ENCODE results near the gene THAP10.
"Not testable (repeated sequence)": the region's sequence is repeated elsewhere in the genome, so short reads cannot be mapped to it uniquely, and the experiment has no call there.

THAP10 gene

DNA sequence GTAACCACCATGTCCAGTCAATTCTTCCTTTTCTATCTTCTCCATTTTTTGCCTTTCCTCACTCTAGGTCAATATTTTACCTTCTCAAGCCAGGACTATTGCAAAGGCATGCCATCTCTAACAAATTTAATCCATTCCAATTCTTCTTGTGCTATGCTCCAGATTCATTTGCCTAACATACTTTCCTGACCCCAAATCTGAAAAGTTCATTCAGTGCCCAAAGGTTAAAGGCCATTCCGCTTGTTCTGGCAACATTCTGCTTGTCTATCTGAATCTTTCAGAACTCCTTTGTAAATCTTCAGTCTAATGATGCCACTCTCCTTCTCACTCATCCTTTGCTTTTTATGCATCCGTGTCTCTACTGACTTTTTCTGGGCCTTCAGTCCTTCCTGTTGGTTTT is 15.6 kb downstream of the THAP10 start:
- DNase-seq (ENCODE audit: low read depth in 3 of 3), result no peak

DNA sequence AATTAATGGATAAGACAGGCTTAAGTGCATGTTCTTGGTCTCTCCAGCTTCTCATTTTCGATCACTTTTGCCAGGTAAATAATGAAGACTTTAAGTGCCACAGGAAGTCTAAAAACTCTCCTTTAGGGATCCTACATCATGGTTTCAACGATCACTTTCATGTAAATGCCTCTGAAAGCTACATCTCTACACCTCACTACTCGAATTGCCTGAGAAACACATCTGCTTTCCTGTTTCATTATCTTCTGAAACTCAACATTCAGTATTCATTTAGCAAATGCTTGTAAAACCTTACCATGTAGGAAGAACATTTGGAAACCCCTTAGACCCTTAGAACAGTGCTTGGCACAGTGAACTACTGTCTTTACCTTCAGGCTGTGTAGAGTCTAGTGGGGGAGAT is 16.2 kb downstream of the THAP10 start:
- DNase-seq (ENCODE audit: low read depth in 3 of 3), result no peak

DNA sequence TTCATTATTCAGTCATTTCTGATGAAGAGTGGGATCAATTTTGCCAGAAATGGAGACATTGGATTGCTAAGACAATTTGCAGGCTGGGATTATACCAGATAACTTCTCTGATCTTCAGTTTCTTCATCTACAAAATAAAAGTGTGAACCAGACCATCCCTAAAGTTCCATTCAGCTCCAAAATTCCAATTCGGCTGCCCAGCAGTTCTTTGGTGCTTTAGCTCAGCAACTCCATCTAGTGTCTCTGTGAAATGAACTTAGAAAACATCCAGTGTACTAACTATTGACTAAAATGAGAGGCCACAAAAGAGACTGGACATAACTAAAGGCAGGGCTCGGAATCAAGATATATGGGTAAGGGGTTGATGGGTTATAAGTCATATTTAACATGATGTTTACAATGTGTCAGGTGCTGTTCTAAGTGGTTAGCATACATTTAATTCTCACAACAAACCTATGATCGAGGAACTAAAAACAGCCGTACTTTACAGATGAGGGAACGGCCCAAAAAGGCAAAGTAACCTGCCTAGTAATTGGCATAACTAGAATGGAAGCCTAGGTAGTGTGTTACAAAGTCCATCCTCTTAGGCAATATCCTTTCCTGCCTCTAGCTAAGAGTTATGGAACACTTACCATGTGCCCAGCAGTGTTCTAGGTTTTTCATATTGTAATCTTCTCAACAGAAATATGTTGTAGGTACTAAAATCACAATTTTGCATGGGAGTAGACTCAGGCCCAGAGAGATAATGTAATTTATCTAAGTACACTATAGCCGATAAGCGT is 17.0 kb downstream of the THAP10 start:
- DNase-seq (ENCODE audit: low read depth in 3 of 3), result no peak

DNA sequence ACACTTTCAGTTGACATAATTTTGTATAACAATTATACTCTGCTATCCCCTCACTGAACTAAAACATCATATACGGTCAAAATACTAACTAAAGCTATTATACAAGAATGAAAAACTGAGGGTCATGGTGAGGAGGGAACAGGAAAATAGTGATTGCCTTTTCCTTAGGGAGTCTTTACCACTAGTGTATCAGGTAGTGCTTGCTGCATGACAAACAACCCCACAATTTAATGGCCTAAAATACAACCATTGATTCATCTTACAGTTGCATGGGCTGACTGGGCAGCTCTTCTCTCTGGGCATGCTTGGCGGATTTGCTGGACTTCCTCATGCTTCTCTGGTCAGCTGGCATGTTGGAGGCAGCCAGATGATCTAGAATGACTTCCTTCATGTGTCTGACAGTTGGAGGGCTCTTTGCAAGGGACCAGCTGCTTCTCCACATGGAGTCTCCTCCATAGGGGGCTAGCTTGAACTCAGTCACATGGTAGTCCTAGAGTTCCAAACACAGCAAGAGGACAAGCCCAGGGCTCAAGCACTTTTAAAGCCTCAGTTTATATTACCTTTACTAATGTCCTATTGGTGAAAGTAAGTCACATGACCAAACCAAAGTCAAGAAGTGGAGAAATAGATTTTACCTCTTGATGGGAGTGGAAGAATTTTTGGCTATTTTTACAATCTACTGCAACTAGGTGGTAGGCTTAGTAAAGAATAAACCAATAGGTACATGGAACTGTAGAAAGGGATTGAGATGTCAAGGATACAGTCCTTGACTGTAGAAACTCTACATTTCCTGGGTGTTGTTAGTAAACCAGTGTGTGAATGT is 18.8 kb downstream of the THAP10 start:
- no peak for DNase-seq (ENCODE audit: low read depth in 3 of 3)

DNA sequence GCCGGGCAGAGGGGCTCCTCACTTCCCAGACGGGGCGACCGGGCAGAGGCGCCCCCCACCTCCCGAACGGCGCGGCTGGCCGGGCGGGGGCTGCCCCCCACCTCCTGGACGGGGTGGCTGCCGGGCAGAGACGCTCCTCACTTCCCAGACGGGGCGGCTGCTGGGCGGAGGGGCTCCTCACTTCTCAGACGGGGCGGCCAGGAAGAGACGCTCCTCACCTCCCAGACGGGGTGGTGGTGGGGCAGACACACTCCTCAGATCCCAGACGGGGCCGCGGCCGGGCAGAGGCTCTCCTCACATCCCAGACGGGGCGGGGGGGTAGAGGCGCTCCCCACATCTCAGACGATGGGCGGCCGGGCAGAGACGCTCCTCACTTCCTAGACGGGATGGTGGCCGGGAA is 20.7 kb downstream of the THAP10 start:
- DNase-seq (ENCODE audit: low read depth in 3 of 3), result not testable (repeated sequence)

DNA sequence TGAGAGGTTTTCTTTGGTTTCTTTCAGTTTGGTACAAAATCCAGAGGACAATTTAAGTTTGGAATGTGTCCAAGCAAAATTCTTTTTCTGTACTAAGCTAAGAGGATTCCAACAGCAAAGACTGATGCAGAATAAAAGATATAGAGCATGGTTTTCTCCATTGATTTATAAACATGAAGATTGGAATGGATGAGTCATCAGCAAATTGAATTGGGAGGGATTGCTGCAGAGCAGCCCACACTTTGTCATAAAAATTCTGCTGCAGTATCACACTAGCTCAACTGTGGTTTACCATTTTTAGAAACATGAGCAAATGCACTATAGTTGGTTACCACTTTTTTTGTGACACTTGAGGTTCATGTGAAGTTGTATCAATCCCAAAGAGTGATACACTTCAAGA is 22.2 kb downstream of the THAP10 start:
- no peak for DNase-seq (ENCODE audit: low read depth in 3 of 3)

DNA sequence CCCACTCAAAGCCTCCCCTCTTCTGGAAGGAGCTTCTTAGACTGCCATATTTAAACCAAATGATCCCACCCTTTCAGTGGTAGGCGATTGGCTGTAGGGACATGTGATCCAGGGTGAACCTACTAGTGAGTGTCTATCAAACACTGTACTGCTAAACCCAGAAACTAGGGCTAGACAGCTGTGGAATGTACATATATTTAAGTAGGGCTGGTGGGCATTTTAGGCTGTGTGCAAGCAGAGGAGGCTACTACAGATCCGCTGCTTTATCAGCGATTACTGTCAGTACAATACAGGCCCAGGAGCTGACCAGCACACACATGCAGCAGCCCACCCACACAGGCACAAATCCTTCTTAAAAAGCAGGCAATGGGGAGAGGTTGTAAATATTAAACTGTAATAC is 22.9 kb downstream of the THAP10 start:
- no peak for DNase-seq (ENCODE audit: low read depth in 3 of 3)

DNA sequence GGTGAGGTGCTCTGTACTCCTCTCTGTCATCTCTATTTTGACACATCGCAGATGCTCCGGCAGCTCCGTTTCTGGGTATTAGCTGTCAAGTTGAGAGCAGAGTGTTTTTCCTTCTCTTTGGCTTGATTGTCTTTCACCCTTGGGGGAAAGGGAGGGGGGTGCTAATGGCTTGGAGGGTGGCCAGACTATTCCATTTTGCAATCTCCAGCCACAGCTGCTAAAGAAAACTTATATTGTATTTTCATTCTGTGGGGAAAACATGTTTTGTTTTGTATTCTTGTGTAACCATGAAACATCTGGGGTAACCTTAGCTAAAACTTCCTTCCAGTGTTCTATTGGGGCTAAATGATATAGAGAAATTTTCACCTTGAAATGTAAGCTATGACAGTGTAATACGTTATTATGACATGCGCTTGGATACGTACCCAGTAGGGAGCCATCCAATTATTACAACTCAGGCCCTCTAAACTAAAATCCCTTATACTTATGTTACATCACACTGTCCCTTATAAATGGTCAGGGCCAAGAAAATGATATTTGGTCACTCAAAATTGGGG is 24.2 kb downstream of the THAP10 start:
- DNase-seq (ENCODE audit: low read depth in 3 of 3), result no peak

DNA sequence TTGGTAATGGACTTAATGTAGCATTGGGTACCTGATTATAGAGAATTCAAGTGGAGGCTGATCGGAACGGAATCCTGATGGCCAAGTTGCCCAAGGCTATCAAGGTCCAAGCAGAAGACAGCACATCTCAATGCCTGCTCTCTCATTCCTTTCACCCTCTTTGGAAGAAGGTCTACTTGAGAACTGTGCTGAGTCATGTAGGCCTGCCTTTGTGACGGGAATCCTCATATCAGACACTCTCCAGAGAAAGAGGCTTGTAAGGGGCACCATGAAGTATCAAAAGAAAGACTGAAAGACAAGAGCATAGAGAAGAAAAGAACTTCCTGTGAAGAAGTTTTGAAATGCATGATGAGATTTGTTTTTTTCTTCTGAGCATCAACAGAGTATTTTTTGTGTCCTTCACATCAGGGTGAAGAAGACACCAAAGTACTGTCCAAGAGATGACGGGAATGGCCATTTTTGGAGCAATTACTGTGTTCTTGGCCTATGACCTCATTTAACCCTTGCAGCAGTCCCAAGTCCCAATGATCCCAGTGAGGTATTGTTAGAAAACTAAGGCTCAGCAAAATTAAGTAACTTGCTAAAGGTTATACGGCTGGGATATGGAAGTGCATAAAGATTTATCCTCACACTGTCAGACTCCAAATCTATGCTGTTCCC is 25.1 kb downstream of the THAP10 start:
- no peak for DNase-seq (ENCODE audit: low read depth in 3 of 3)

DNA sequence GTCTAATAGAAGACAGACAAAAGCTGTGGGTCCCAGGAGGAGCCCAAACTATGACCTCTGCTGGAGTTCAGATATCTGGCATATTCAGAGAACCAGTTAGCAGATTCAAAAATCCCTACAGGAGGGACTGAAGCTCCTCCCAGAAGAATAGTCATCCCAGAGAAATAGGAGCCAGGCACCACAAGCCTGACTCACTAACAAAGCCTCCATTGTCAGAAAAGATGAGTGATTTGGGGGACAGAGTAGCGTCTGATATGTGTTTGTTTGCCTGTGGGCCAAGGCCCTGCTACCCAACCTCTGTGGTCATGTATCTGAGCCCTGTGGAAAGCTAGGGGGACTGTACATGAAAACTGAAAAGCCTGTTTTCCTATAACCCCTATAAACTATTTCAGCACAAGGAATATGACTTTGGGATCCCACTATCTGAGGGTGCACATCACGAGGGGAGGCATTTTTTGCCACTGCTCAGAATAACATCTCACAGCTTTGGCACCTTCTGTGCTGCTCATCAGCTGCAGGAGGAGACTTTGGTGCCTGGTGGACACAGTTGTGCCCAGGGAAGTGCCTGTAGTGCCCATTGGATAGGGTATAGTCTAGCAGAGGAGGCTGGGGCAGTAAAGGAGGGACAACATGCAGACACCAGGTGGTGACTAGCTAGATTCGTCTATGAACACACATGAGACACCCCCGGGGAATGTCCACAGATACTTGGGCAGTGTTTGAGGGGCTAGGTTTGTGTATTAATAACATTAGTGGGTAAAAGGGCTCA is 28.6 kb downstream of the THAP10 start:
- DNase-seq (ENCODE audit: low read depth in 3 of 3), result no peak

DNA sequence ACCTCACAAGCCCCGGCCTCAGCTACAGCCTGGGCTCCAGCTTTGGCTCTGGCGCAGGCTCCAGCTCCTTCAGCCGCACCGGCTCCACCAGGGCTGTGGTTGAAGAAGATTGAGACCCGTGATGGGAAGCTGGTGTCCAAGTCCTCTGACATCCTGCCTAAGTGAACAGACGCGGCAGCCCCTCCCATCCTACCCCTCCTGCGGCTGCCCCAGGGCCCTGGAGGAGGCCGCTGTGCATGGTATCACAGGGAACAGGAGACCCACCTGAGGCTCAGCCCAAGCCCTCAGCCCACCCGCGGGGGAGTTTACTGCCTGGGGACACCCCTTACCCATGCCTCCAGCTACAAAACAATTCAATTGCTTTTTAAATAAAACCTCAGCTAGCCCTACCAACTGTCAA is 32.2 kb downstream of the THAP10 start:
- no peak for DNase-seq (ENCODE audit: low read depth in 3 of 3)

DNA sequence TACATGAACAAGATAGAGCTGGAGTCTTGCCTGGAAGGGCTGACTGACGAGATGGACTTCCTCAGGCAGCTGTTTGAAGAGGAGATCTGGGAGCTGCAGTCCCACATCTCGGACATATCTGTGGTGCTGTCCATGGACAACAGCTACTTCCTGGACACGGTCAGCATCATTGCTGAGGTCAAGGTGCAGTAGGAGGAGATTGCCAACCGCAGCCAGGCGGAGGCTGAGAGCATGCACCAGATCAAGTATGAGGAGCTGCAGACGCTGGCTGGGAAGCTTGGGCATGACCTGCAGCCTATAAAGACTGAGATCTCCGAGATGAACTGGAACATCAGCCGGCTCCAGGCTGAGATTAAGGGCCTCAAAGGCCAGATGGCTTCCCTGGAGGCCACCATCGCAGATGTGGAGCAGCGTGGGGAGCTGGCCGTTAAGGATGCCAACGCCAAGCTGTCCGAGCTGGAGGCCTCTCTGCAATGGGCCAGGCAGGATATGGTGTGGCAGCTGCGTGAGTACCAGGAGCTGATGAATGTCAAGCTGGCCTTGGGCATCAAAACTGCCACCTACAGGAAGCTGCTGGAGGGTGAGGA is 32.8 kb downstream of the THAP10 start:
- no peak for DNase-seq (ENCODE audit: low read depth in 3 of 3)

DNA sequence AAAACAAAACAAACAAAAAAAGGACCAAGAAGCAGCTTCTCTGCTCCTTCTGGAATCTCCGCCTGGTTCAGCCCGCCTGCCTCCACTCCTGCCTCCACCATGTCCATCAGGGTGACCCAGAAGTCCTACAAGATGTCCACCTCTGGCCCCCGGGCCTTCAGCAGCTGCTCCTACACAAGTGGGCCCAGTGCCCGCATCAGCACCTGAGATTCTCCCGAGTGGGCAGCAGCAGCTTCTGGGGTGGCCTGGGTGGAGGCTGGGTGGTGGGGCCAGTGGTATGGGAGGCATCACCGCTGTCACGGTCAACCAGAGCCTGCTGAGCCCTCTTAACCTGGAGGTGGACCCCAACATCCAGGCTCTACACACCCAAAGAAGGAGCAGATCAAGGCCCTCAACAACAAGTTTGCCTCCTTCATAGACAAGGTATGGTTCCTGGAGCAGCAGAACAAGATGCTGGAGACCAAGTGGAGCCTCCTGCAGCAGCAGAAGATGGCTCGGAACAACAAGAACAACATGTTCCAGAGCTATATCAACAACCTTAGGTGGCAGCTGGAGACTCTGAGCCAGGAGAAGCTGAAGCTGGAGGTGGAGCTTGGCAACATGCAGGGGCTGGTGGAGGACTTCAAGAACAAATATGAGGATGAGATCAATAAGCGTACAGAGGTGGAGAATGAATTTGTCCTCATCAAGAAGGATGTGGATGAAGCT is 33.5 kb downstream of the THAP10 start:
- DNase-seq (ENCODE audit: low read depth in 3 of 3), result not testable (repeated sequence)

DNA sequence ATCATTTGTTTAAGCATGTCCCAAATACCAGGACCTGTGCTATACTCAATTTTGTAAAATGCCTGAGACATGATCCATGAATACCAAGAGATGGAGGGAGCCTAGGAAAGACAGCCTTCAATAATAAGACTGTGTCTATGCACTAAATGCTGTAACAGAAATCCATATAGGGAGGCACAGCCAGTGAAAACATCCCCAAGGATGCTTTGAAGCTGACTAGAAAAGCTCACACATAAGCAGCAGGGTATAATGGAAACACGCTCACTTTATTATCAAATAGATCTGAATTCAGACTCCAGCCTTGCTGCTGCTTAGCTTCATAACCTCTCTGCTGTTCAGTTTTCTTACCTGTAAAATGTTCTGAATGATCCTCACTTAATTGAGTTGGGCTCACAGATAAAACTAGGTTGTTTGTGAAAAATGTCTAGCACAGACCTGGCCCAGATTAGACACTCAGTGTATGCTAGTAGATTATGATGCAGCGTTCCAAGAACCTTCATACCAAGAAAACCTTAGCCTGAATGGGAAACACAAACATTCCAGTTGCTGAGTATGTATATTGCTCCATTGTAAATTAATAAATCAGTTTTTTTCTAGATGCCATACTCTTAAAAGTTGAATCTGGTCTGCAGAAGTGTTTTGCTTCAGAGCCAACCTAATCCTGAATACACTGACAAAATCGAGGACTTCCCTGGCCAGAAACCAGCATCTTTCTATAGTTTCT is 34.5 kb downstream of the THAP10 start:
- DNase-seq (ENCODE audit: low read depth in 3 of 3), result no peak

DNA sequence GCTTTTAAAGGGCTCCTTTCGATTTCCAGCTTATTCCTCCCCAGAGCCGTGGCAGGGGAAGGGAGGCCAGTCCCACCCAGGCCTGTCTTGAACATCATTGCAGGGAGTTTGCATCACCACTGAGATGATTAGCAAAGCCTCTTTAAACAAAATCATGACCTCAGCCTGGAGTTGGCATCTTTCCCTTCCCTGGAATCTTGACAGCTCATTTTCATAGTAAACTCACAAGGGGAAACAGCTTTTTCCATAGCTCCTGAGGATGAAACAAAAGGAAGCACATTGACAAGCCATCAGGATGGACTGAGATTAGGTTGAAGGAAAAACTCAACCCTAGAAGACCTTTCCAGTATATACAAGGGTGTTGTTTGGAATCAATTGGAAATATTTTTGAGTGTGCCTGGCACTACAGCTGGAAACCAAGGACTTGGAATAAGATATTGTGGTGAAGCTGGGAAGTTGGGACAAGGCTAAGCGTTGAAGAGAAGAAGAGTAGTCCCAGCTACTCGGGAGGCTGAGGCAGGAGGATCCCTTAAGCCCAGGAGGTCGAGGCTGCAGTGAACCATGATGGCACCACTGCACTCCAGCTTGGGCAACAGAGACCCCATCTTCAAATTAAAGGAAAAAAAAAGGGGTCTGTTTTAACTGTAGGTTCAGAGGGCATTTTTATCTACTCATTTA is 35.2 kb downstream of the THAP10 start:
- no peak for DNase-seq (ENCODE audit: low read depth in 3 of 3)

DNA sequence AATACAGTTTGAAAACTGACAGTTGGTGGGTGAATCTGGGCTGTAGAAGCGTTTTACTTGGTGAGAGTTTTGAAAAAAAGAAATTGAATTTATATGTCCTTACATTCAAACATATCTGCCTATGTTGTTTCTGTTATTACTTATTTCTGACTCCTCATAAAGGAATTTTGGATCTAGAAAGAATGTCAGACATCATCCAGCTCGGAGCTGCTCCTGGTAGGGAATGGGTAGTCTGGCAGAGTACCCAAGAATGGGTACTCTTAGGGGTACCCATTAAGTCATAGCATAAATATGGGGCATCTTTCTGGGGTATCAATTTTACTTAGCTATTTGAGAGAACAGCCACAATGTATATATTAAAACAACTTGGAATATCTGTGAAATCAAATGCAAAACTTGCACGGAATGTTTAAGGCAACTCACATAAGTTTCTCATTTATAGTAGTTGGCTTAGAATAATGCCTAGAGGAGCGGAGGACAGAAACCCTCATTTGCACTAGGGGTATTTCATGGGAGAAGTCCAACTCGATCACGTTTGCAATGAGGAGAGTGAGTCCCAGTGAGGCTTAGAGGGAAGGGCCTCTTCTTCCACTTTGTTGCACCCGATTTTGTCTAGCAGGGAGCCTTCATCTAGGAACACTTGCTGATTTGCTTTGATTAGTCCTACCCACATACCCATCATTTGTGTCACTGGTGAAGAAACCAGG is 35.9 kb downstream of the THAP10 start:
- DNase-seq (ENCODE audit: low read depth in 3 of 3), result no peak

DNA sequence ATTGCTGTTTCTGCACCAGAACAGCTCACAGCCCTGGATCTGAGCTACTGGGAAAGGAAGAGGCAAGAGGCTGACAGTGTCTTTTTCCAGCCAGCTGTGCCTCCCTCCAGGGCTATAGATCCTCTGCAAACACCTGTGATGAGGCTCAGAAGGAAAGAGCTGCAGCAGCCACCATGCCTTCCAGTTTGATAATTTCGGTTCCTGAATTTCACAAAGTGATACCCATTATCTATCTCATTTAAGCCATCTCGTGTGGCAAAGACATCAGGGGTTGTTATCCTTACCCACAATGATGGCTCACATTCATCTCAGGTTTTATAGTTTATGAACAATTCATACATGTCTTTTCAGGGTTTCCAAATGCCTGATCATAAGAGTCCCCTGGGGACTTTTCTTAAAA is 36.5 kb downstream of the THAP10 start:
- DNase-seq (ENCODE audit: low read depth in 3 of 3), result no peak

DNA sequence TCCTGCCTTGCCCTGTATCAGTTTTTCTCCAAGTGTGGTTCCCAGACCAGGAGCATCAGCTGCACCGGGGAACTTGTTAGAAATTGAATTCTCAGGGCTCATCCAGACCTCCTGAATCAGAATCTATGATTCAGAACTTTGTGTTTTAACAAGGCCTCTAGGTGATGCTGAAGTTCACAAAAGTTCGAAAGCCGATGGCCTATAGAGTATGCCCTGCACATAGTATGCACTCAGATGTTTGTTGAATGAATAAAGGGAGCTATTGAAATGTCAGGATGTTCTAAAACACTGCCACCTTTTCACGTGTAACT is 37.6 kb downstream of the THAP10 start:
- no peak for DNase-seq (ENCODE audit: low read depth in 3 of 3)

Data from stimulated activated CD4-positive, alpha-beta T cell treated with anti-CD3 and anti-CD28 coated beads, TNF-alpha, amount 100 ng/mL, for 4 hours (primary cell).